ENCODE data around the gene TCHP. TPM values are rescaled to one million over a fixed set of nuclear protein-coding genes. Genes with fewer than 3 reads are reported as not detected.
"Not testable (repeated sequence)": the region's sequence is repeated elsewhere in the genome, so short reads cannot be mapped to it uniquely, and the experiment has no call there.

TCHP gene
- total RNA-seq, 1 donor from 2014 or later = 8.6 TPM

DNA sequence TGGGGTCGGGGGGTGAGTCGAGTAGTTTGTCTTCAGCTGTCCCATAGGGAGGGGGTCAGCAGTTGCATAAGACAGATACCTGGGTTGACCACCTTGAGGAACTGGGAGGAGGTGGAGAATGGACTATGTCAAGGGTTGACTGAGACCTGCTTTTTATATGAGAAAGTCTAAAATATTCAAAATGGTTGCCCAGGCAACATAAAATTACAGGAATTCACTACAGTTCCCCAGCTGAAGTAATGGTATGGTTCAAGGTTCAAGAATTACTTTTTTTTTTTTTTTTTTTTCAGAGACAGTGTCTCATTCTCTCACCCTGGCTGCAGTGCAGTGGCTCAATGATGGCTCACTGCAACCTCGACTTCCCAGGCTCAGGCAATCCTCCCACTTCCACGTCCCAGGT lies 5.1 kb upstream of the TCHP start:
- no peak for FAIRE-seq
- no peaks in the 10 kb centered on the region for H3K4me1 Mint-ChIP-seq (ENCODE audit: low read depth, unreplicated experiment)
- no peak overlapping the region for H3K27ac ChIP-seq (ENCODE audit: low read depth, low read length)

DNA sequence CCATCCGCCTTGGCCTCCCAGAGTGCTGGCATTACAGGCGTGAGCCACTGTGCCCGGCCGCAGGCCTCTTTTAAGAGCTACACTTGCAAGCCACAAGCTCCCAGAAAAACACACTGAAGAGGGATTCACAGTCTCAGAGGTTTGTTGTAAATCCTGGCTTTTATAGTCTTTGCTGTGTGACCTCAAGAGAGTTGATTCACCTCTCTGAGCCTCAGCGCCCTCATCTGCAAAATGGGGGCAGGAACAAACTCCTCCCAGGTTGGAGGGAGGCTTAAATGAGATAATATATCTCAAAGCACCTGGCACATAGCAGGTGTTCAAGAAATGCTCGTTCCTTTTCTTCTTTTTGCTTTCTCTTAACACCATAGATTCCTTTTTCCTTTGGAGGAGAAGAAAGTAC lies 3.9 kb upstream of the TCHP start:
- no peak for TF ChIP-seq EZH2 (IDR thresholded peaks at IDR 0.05; ENCODE audit: insufficient read depth, low read length)
- TF ChIP-seq, protein P1, sequence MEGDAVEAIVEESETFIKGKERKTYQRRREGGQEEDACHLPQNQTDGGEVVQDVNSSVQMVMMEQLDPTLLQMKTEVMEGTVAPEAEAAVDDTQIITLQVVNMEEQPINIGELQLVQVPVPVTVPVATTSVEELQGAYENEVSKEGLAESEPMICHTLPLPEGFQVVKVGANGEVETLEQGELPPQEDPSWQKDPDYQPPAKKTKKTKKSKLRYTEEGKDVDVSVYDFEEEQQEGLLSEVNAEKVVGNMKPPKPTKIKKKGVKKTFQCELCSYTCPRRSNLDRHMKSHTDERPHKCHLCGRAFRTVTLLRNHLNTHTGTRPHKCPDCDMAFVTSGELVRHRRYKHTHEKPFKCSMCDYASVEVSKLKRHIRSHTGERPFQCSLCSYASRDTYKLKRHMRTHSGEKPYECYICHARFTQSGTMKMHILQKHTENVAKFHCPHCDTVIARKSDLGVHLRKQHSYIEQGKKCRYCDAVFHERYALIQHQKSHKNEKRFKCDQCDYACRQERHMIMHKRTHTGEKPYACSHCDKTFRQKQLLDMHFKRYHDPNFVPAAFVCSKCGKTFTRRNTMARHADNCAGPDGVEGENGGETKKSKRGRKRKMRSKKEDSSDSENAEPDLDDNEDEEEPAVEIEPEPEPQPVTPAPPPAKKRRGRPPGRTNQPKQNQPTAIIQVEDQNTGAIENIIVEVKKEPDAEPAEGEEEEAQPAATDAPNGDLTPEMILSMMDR (IDR thresholded peaks at IDR 0.05; ENCODE audit: insufficient read depth, low read depth, low read length) = no peak
- Mint-ChIP-seq H3K36me3 (ENCODE audit: low read depth, unreplicated experiment) (no peaks in the 10 kb centered on the region), H3K9me3 (ENCODE audit: unreplicated experiment) (no peaks in the 10 kb centered on the region), H3K4me3 (ENCODE audit: unreplicated experiment) (no peak overlapping the region), H3K27ac (ENCODE audit: unreplicated experiment) (no peak overlapping the region), H3K27me3 (ENCODE audit: low read depth, unreplicated experiment) (peaks cover 27% of the 10 kb centered on the region), H3K4me1 (ENCODE audit: low read depth, unreplicated experiment) (no peaks in the 10 kb centered on the region)
- Histone ChIP-seq H3K9ac (ENCODE audit: low read length) (no peak overlapping the region), H3K79me2 (ENCODE audit: insufficient read depth, low read length) (peaks cover 18% of the 10 kb centered on the region), H3K4me2 (ENCODE audit: low read length) (no peak overlapping the region), H3K4me1 (ENCODE audit: insufficient read depth, low read length) (peaks cover 5% of the 10 kb centered on the region), H4K20me1 (ENCODE audit: insufficient read depth, low read length) (no peaks in the 10 kb centered on the region), H3K9me3 (ENCODE audit: insufficient read depth, low read depth, low read length) (no peaks in the 10 kb centered on the region), H2AFZ (ENCODE audit: low read depth, low read length) (no peak overlapping the region), H3K27me3 (ENCODE audit: insufficient read depth, low read length) (no peaks in the 10 kb centered on the region), H3K36me3 (ENCODE audit: insufficient read depth, low read length) (no peaks in the 10 kb centered on the region), H3K27ac (ENCODE audit: low read depth, low read length) (no peak overlapping the region), H3K4me3 (ENCODE audit: insufficient read depth, low read depth, low read length) (no peak overlapping the region)
- DNase-seq (ENCODE audit: low read depth) (no peak), FAIRE-seq (no peak)

More for the DNA sequence above, 5.1 kb upstream of the TCHP start:
- H3K27me3 ChIP-seq (ENCODE audit: insufficient read depth, low read length) = no peaks in the 10 kb centered on the region
- peaks cover 5% of the 10 kb centered on the region for H3K79me2 ChIP-seq (ENCODE audit: insufficient read depth, low read length)
- H3K27me3 Mint-ChIP-seq (ENCODE audit: low read depth, unreplicated experiment) = peaks cover 27% of the 10 kb centered on the region
- no peak for DNase-seq (ENCODE audit: low read depth)
- no peak overlapping the region for H3K27ac Mint-ChIP-seq (ENCODE audit: unreplicated experiment)
- no peak for TF ChIP-seq EZH2 (IDR thresholded peaks at IDR 0.05; ENCODE audit: insufficient read depth, low read length)
- TF ChIP-seq, protein P1 (IDR thresholded peaks at IDR 0.05; ENCODE audit: insufficient read depth, low read depth, low read length) = no peak
- no peaks in the 10 kb centered on the region for H3K36me3 Mint-ChIP-seq (ENCODE audit: low read depth, unreplicated experiment)
- H3K36me3 ChIP-seq (ENCODE audit: insufficient read depth, low read length) = no peaks in the 10 kb centered on the region
- H3K9me3 Mint-ChIP-seq (ENCODE audit: unreplicated experiment) = no peaks in the 10 kb centered on the region
- no peaks in the 10 kb centered on the region for H4K20me1 ChIP-seq (ENCODE audit: insufficient read depth, low read length)
- H3K4me1 ChIP-seq (ENCODE audit: insufficient read depth, low read length) = peaks cover 3% of the 10 kb centered on the region
- no peak overlapping the region for H3K4me3 ChIP-seq (ENCODE audit: insufficient read depth, low read depth, low read length)
- H3K4me3 Mint-ChIP-seq (ENCODE audit: unreplicated experiment) = no peak overlapping the region
- no peak overlapping the region for H3K4me2 ChIP-seq (ENCODE audit: low read length)
- no peak overlapping the region for H2AFZ ChIP-seq (ENCODE audit: low read depth, low read length)
- H3K9ac ChIP-seq (ENCODE audit: low read length) = no peak overlapping the region
- H3K9me3 ChIP-seq (ENCODE audit: insufficient read depth, low read depth, low read length) = no peaks in the 10 kb centered on the region

DNA sequence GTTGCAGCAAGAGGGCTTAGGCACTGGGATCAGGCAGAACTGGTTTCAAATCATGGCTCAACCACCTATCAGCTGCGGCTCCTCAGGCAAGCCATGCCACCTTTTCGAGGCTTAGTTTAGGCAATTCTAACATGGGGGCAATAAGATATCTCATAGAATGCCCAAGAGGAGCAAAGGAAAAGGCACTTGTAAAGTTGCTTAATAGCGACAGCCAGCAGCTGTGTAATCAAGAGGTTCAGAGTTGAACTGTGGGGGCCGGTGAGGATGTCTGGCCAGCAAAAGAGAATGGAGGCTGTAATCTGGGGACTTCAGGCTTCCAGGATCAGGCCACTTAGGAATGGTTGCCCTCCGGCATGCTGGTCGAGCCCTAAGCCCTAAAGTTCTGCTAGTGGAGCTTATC lies 3.0 kb upstream of the TCHP start:
- no peak for FAIRE-seq
- no peaks in the 10 kb centered on the region for H3K36me3 Mint-ChIP-seq (ENCODE audit: low read depth, unreplicated experiment)
- Histone ChIP-seq H2AFZ (ENCODE audit: low read depth, low read length) (no peak overlapping the region), H3K79me2 (ENCODE audit: insufficient read depth, low read length) (peaks cover 25% of the 10 kb centered on the region), H3K4me2 (ENCODE audit: low read length) (no peak overlapping the region), H3K4me1 (ENCODE audit: insufficient read depth, low read length) (peaks cover 9% of the 10 kb centered on the region), H3K4me3 (ENCODE audit: insufficient read depth, low read depth, low read length) (no peak overlapping the region), H3K27ac (ENCODE audit: low read depth, low read length) (no peak overlapping the region), H4K20me1 (ENCODE audit: insufficient read depth, low read length) (no peaks in the 10 kb centered on the region), H3K9ac (ENCODE audit: low read length) (no peak overlapping the region), H3K9me3 (ENCODE audit: insufficient read depth, low read depth, low read length) (no peaks in the 10 kb centered on the region), H3K27me3 (ENCODE audit: insufficient read depth, low read length) (no peaks in the 10 kb centered on the region), H3K36me3 (ENCODE audit: insufficient read depth, low read length) (no peaks in the 10 kb centered on the region)
- H3K27me3 Mint-ChIP-seq (ENCODE audit: low read depth, unreplicated experiment) = peaks cover 26% of the 10 kb centered on the region
- DNase-seq (ENCODE audit: low read depth) = no peak
- H3K27ac Mint-ChIP-seq (ENCODE audit: unreplicated experiment) = no peak overlapping the region
- H3K9me3 Mint-ChIP-seq (ENCODE audit: unreplicated experiment) = no peaks in the 10 kb centered on the region
- H3K4me3 Mint-ChIP-seq (ENCODE audit: unreplicated experiment) = no peak overlapping the region
- TF ChIP-seq, protein P1 (IDR thresholded peaks at IDR 0.05; ENCODE audit: insufficient read depth, low read depth, low read length) = no peak
- no peak for TF ChIP-seq EZH2 (IDR thresholded peaks at IDR 0.05; ENCODE audit: insufficient read depth, low read length)
- no peaks in the 10 kb centered on the region for H3K4me1 Mint-ChIP-seq (ENCODE audit: low read depth, unreplicated experiment)

DNA sequence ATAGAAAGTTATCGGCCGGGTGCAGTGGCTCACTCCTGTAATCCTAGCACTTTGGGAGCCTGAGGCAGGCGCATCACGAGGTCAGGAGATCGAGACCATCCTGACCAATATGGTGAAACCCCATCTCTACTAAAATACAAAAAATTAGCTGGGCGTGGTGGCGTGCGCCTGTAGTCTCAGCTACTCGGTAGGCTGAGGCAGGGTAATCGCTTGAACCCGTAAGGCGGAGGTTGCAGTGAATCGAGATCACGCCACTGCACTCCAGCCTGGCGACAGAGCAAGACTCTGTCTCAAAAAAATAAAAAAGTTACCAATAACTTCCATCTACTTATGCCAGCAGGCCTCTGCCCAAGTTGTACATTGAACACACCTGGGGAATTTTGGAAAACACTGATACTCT lies 729 bp upstream of the TCHP start:
- H3K4me1 Mint-ChIP-seq (ENCODE audit: low read depth, unreplicated experiment); H3K27me3 ChIP-seq (ENCODE audit: insufficient read depth, low read length); DNase-seq (ENCODE audit: low read depth); H4K20me1 ChIP-seq (ENCODE audit: insufficient read depth, low read length); H3K9me3 ChIP-seq (ENCODE audit: insufficient read depth, low read depth, low read length); H3K27me3 Mint-ChIP-seq (ENCODE audit: low read depth, unreplicated experiment); H3K27ac Mint-ChIP-seq (ENCODE audit: unreplicated experiment); H3K9me3 Mint-ChIP-seq (ENCODE audit: unreplicated experiment); H3K4me3 ChIP-seq (ENCODE audit: insufficient read depth, low read depth, low read length); FAIRE-seq; H3K4me1 ChIP-seq (ENCODE audit: insufficient read depth, low read length); H3K36me3 Mint-ChIP-seq (ENCODE audit: low read depth, unreplicated experiment); H3K27ac ChIP-seq (ENCODE audit: low read depth, low read length): not testable (repeated sequence)
- Histone ChIP-seq H3K79me2 (ENCODE audit: insufficient read depth, low read length) (peaks cover 31% of the 10 kb centered on the region), H3K4me2 (ENCODE audit: low read length) (peak overlapping the region; percentile 99), H2AFZ (ENCODE audit: low read depth, low read length) (peak overlapping the region; percentile 96), H3K9ac (ENCODE audit: low read length) (peak overlapping the region; percentile 90), H3K36me3 (ENCODE audit: insufficient read depth, low read length) (peaks cover 12% of the 10 kb centered on the region)
- peak overlapping the region; percentile 97 for H3K4me3 Mint-ChIP-seq (ENCODE audit: unreplicated experiment)

Data from astrocyte (in vitro differentiated cells and primary cell).